Measurements from ENCODE around the gene USP25. TPM values are rescaled to one million over a fixed set of nuclear protein-coding genes. Genes with fewer than 3 reads are reported as not detected.

The USP25 gene
- total and polyA plus RNA-seq, 12 donors = 13.5 to 57.7 (median 45.9) TPM

- H3K4me3 ChIP-seq = no peak overlapping the region
- intact Hi-C loops (cut with DNase I) = no loop called here
- DNase-seq = no peak
- ATAC-seq = no peak
- no peaks in the 10 kb centered on the region for H3K27me3 ChIP-seq
- no peak overlapping the region for H3K27ac ChIP-seq
- H3K36me3 ChIP-seq = peaks cover 0 to 83% (median 20%) of the 10 kb centered on the region in 9 donors
- no peaks in the 10 kb centered on the region for H3K9me3 ChIP-seq
- H3K4me1 ChIP-seq = peaks cover 0 to 14% (median 0%) of the 10 kb centered on the region in 9 donors
- 71 to 86% methylated on average over 4 of the region's 4 CpGs for WGBS, 2 donors
- no peak for TF ChIP-seq CTCF (IDR thresholded peaks at IDR 0.05)
Measured at GRCh38 chr21:15831497-15831896, 101.7 kb downstream of the USP25 start.

- Histone ChIP-seq H3K9me3 (no peaks in the 10 kb centered on the region), H3K27ac (peak overlapping the region in 4 of 10 donors; percentile 31 to 59 (median 34)), H3K36me3 (peaks cover 0 to 71% (median 18%) of the 10 kb centered on the region in 9 donors), H3K27me3 (no peaks in the 10 kb centered on the region), H3K4me1 (peaks cover 0 to 23% (median 12%) of the 10 kb centered on the region in 9 donors), H3K4me3 (no peak overlapping the region)
- DNase-seq = no peak
- 42 to 47% methylated on average over 4 of the region's 4 CpGs for WGBS, 2 donors
- TF ChIP-seq CTCF (IDR thresholded peaks at IDR 0.05) = no peak
- peak; percentile 51 to 94 (median 76) for ATAC-seq
- intact Hi-C loops (cut with DNase I) = no loop called here
Measured at GRCh38 chr21:15837645-15838044, 107.9 kb downstream of the USP25 start.

- TF ChIP-seq CTCF (IDR thresholded peaks at IDR 0.05) = no peak
- no peak for ATAC-seq
- WGBS, 2 donors = 97% methylated on average over 2 of the region's 2 CpGs
- intact Hi-C loops (cut with DNase I) = no loop called here
- H3K9me3 ChIP-seq = no peaks in the 10 kb centered on the region
- no peak for DNase-seq
- H3K27me3 ChIP-seq = no peaks in the 10 kb centered on the region
- peaks cover 0 to 24% (median 12%) of the 10 kb centered on the region in 9 donors for H3K4me1 ChIP-seq
- no peak overlapping the region for H3K27ac ChIP-seq
- H3K4me3 ChIP-seq = no peak overlapping the region
- H3K36me3 ChIP-seq = peaks cover 0 to 68% (median 7%) of the 10 kb centered on the region in 9 donors
Measured at GRCh38 chr21:15839026-15839425, 109.2 kb downstream of the USP25 start.

GRCh38 chr21:15839601-15840000 is 109.8 kb downstream of the USP25 start:
- Histone ChIP-seq H3K36me3 (peaks cover 0 to 67% (median 4%) of the 10 kb centered on the region in 9 donors), H3K4me3 (no peak overlapping the region), H3K27me3 (no peaks in the 10 kb centered on the region), H3K4me1 (peaks cover 0 to 24% (median 12%) of the 10 kb centered on the region in 9 donors), H3K9me3 (no peaks in the 10 kb centered on the region), H3K27ac (no peak overlapping the region)
- ATAC-seq (no peak), DNase-seq (no peak)
- intact Hi-C loops (cut with DNase I) = no loop called here
- whole genome bisulfite sequencing, 2 donors = 89 to 92% methylated on average over 2 of the region's 2 CpGs
- no peak for TF ChIP-seq CTCF (IDR thresholded peaks at IDR 0.05)

Data from heart right ventricle (tissue), 16 donors.